H1 (cell line): ENCODE results near the gene JAKMIP2.

Experiments
- BACH1 ChIP-seq: IDR thresholded peaks from 2 replicates; pipeline ENCODE4 v1.6.1; 2012; ENCODE audit warnings: low read length, improper control_type of control experiment
- BRCA1 ChIP-seq: IDR thresholded peaks from 2 replicates; pipeline ENCODE4 v1.6.1; 2012; ENCODE audit warnings: low read depth, low read length, improper control_type of control experiment
- CEBPB ChIP-seq: IDR thresholded peaks from 2 replicates; pipeline ENCODE4 v1.6.1; 2012; ENCODE audit warnings: low read depth, low read length
- CREB1 ChIP-seq: IDR thresholded peaks from 2 replicates; pipeline ENCODE4 v1.6.1; 2012; ENCODE audit warnings: inconsistent platforms
- CTCF ChIP-seq, 3 experiments: IDR thresholded peaks; 1 replicate in 2 of 3; 2 replicates in 1 of 3; pipeline versions ENCODE4 v1.5.1 to v1.6.1; 2011; ENCODE audit warnings: low read length in 3 of 3, mild to moderate bottlenecking in 3 of 3, inconsistent platforms in 2 of 3, low read depth in 1 of 3, moderate library complexity in 1 of 3; ENCODE audit not compliant: insufficient read depth in 1 of 3; ENCODE audit errors: control extremely low read depth in 1 of 3
- POLR2A ChIP-seq, 2 experiments: IDR thresholded peaks; 1 replicate in 1 of 2; 2 replicates in 1 of 2; pipeline ENCODE4 v1.6.1; 2011; ENCODE audit warnings: low read depth in 2 of 2, low read length in 2 of 2, mild to moderate bottlenecking in 2 of 2; ENCODE audit errors: control extremely low read depth in 1 of 2
- RNF2 ChIP-seq: fragments of 200-900, 300-1000 bp; sonication (generic); IDR thresholded peaks from 2 replicates; pipeline ENCODE4 v1.7.1; 2016; ENCODE audit warnings: borderline replicate concordance, low read depth, mild to moderate bottlenecking, antibody characterized with exemption, low read length; ENCODE audit not compliant: poor library complexity, severe bottlenecking; ENCODE audit errors: missing control alignments
- SP1 ChIP-seq: IDR thresholded peaks from 2 replicates; pipeline ENCODE4 v1.6.1; 2011; ENCODE audit warnings: low read depth, low read length
- TAF1 ChIP-seq: IDR thresholded peaks from 2 replicates; pipeline ENCODE4 v1.6.1; 2011; ENCODE audit warnings: mild to moderate bottlenecking, low read depth, low read length
- TF ChIP-seq, protein P1 (sequence below): IDR thresholded peaks from 2 replicates; pipeline ENCODE4 v1.6.1; 2011; ENCODE audit warnings: low read depth, mild to moderate bottlenecking, low read length; ENCODE audit not compliant: insufficient read depth

- TF ChIP-seq CTCF (IDR thresholded peaks at IDR 0.05; ENCODE audit: control extremely low read depth in 1 of 3, insufficient read depth in 1 of 3, low read depth in 1 of 3, low read length in 3 of 3), result no peak
- no peak for TF ChIP-seq BACH1
- no peak for TF ChIP-seq BRCA1
- TF ChIP-seq POLR2A (IDR thresholded peaks at IDR 0.05; ENCODE audit: control extremely low read depth in 1 of 2, low read depth in 2 of 2, low read length in 2 of 2), result no peak
- TF ChIP-seq TAF1, result no peak
- TF ChIP-seq SP1, result no peak
- no peak for TF ChIP-seq CEBPB
- no peak for TF ChIP-seq RNF2
- TF ChIP-seq, protein P1, sequence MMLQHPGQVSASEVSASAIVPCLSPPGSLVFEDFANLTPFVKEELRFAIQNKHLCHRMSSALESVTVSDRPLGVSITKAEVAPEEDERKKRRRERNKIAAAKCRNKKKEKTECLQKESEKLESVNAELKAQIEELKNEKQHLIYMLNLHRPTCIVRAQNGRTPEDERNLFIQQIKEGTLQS, result no peak
- TF ChIP-seq CREB1, result no peak
Measured at GRCh38 chr5:147784146-147784987, 1.8 kb upstream of the JAKMIP2 start.
